GM18502 (cell line): Measurements from ENCODE around the gene MAD1L1.
"Not testable (repeated sequence)": the region's sequence is repeated elsewhere in the genome, so short reads cannot be mapped to it uniquely, and the experiment has no call there.

Source experiments
- ATAC-seq: cut with Tn5 transposase; IDR thresholded peaks from one replicate; pipeline ENCODE4 v1.9.1; 2021; ENCODE audit warnings: mild to moderate bottlenecking; ENCODE audit not compliant: unreplicated experiment, poor library complexity

Gene MAD1L1

DNA sequence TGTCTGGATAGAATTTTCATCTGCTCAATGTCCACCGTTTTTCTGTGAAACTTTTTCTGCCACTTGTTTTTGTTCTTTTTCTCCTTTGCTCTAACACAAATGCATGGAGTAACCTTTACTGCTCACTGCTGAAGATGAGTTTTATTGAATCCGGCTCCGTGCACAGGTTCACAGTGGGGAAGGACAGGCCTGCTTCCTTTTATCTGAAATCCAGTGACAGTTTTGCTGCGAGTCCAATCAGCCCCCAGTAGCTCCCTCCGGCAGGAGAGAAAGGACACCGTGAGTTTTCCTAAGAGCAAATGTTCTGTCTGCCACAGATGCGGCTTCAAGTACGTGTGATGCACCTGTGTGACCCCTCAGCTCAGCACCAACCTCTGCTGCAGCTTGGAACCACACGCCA lies 246.8 kb downstream of the MAD1L1 start:
- no peak for ATAC-seq

GRCh38 chr7:1985042-1985441 lies 247.7 kb downstream of the MAD1L1 start:
- ATAC-seq, result no peak

DNA sequence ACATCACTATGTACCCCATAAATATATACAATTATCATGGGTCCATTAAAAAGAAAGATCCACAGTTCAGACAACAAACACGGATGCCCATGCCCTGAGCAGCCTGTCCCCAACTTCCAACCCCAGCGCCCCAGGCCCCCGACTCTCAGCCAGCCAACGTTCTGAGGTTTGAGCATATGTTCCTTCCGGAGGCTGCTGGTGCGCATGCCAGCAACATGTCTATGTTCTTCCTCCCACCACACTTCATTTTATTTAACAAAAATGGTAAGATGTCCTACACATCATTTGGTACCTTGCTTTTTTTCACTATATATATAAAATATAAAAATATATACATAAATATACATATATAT lies 250.9 kb downstream of the MAD1L1 start:
- ATAC-seq, result no peak

DNA sequence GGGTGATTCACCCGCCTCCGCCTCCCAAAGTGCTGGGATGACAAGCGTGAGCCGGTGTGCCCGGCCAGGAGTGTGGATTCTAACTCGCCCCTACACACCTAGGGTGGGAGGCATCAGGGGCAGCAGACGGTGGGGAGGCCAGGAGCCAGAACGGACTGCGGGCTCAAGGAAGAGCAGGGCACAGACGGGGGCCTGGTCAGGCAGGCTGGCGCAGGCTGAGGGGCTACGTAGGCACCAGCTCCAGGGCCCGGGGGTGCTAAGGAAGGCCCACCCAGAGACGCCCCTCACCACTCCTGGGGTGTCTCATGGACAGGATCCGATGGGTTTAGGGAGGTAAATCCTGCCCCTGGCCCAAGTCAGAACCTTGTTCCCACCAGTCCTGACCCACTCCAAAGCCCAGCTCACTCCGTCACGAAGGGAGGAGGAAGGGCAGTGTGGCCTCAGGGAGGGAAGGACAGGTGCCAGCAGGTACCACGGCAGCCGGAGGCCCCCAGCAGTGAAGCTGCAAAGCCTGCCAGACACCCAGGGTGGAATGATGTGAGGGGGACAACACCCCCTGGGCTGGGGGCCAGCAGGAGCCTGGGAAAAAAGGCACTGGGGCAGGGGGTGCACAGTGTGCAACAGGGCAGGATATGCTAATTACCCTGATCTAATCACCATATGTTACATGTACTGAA lies 251.4 kb downstream of the MAD1L1 start:
- no peak for ATAC-seq

GRCh38 chr7:1979591-1980560 lies 252.9 kb downstream of the MAD1L1 start:
- peak; percentile 80 for ATAC-seq

DNA sequence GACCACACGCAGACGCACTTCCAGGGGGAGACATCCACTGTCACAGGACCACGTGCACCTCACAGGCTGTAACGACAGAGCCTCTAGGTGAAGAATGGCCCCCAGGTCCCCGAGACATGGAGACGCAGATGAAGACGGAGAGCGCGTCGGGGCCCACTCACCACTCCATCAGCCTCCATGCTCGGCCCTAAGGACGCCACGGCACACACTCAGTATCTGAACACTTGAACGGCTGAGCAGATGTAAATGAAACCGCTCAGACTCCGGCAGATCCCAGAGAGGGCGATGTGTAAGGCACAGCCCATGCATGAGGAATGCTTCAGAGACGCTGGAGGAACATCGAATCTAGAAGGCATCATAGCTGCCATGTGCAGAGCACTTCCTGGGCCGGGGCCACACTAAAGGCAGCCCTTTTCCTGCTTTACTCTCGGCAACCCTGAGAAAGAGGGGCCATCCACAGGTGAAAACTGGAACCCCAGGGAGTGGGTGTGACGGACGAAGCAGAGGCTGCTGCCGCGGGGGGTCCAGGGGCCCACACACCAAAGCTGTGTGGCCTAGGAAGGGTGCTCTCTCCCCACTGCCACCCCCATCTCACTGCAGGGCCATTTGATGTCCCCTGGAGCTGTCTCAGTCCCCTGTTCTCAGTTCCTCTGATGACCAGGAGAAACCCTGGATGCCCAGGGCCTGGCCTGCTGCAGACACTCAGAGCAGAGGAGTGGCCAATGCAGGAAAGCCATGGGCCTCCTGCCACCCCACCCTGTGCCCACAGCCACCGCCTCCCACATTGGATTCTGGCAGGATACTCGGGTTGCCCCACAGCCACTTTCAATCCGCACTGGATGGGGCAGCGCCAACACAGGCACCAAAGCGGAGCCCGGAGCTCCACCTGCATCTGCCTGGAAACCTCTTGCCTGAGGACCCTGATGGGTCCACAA lies 253.8 kb downstream of the MAD1L1 start:
- no peak for ATAC-seq

DNA sequence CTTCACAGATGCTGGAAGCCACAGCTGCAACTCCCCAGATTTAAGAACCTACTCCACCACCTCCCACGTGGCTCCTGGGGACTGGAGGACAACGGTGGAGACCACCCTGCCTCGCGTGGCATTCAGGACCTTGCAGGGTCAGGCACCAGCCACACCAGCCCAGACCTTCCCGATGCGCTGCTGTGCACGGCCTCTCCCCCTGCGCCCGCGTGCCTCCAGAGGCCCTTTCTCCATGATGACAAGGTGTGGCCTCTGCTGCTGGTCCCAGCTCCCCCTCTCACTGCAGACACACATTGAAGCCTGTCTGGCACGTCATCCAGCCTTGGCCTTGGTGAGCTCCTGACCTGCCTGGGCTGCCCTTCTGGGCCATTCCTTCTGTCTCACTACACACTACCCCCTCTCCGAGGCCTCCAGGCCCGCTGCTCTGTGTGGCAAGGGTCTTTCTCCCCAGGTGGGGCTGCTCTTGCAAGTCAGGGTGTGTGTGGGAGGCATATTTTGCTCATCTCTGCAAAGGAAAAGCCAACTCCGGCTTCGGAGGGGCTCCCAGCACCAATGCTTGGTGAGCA lies 254.8 kb downstream of the MAD1L1 start:
- ATAC-seq, result no peak

GRCh38 chr7:1977059-1977875 lies 255.5 kb downstream of the MAD1L1 start:
- no peak for ATAC-seq

DNA sequence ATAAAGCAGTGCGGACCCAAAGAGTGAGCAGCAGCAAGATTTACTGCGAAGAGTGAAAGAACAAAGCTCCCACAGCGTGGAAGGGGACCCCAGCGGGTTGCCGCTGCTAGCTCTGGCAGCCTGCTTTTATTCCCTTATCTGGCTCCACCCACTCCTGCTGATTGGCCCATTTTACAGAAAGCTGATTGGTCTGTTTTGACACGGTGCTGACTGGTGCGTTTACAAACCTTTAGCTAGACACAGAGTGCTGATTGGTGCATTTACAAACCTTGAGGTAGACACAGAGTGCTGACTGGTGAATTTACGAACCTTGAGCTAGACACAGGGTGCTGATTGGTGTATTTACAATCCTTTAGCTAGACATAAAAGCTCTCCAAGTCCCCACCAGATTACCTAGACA lies 256.2 kb downstream of the MAD1L1 start:
- not testable (repeated sequence) for ATAC-seq

DNA sequence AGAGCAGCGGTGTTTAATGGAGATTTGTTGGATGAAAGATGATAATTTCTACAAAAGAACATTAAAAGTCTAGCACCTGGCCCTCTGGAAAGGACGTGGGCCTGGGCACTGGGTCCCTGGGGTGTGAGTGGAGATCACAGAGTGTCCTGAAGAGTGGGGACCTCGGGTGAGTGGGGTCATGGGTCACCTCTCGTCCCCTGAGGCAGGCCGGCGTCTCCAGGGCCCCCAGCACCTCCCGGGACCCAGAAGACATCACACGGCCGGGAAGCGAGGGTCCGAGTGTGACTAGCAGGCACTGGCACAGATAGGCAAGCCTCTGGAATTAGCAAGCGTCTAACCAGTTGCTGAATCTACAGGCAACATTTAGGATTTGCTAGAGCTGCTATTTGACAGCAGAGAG lies 257.2 kb downstream of the MAD1L1 start:
- no peak for ATAC-seq

DNA sequence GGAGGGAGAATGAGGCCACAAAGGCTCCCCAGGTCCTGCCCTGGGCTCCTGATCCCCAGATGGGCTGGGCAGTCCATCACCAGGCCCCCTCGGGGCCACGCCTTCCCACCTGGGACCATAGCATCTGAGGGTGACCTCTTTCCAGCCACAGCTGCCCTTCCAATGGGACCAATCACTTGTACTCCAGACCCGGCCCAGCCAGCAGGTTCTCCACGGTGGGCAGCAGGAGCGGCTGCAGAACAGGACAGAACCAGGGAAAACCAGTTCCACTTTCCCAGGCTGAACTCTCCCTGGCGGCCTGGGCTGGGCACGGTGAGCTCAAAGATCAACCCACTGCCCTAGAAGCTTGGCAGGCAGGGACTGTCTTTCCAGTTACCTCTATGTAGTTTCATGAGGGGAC lies 257.6 kb downstream of the MAD1L1 start:
- no peak for ATAC-seq

DNA sequence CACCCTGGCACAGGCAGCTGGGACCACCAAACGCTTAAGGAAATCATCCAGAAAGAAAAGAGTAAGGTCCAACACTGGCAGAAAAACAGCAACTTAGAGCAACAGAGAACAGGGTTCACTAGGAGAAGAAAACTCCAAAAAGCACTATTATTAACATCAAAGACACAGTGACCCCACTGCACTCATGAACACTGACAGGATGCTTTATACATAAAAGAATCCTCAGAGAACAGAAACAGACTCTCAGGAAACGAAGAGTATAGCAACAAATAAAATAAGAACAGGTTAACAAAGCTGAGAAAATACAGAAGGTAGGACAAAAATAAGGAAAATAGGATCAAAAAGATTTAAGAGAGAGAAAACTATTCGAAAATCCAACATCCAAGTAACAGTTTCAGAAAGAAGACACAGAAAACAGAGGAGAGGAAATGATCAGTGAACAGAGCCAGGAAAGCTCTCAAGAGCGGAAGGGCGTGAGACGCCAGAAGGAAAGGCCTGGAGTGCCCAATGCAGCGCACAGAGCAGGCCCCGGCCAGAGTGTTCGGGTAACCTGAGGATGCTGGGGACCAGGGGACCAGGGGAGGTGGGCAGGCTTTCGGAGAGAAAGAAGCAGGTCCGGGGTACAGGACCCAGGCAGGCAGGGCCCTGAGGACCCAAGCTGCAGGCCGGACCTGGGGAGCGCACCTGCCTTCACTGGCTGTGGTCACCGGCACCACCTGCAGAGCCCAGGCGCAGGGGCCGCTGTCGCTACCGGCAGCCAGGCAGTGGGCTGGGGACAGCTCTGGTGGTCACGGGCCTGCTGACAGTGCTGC lies 258.2 kb downstream of the MAD1L1 start:
- no peak for ATAC-seq

- no peak for ATAC-seq
These were observed 259.2 kb downstream of the MAD1L1 start for GRCh38 chr7:1973321-1974251.

DNA sequence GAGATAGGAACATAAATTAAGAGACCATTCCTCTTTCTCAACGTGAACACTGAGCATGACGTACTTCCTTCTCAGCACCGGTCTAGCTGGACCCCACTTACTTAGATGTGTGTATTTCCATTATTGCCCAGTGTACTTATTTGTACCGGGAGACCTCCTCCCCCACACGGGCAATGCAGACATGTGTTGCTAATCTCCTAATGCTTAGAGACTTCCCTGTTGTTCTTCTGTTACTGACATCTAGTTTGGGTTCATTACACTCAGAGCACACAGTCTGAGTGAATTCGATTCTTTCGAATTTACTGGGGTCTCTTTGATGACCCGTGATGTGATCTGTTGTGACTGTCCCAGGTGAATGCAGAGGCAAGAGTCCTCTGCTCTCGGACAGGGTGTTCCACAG lies 260.0 kb downstream of the MAD1L1 start:
- no peak for ATAC-seq

- no peak for ATAC-seq
These were observed 260.6 kb downstream of the MAD1L1 start for GRCh38 chr7:1971946-1972654.

- no peak for ATAC-seq
These were observed 261.9 kb downstream of the MAD1L1 start for GRCh38 chr7:1970895-1971294.

DNA sequence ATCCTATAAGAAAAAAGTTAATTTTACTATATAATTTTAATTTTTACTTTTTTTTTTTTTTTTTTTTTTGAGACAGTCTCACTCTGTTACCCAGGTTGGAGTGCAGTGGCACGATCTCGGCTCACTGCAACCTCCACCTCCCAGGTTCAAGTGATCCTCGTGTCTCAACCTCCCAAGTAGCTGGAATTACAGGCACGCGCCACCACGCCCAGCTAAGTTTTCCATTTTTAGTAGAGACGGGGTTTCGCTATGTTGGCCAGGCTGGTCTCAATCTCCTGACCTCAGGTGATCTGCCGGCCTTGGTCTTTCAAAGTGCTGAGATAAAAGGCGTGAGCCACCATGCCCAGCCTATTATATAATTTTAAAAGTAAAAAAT lies 262.5 kb downstream of the MAD1L1 start:
- not testable (repeated sequence) for ATAC-seq
